GM12878 (cell line): ENCODE results near the gene IPO5. TPM values are rescaled to one million over a fixed set of nuclear protein-coding genes. Genes with fewer than 3 reads are reported as not detected.
A peak's percentile ranks its signal among the peaks of the same experiment; 100 is the strongest.

Experiments used
- ATAC-seq: fragments of 200-7000 bp; cut with Tn5 transposase; 3 replicates; pipeline ENCODE4 v1.9.1; 2020; ENCODE audit warnings: mild to moderate bottlenecking, moderate library complexity
- Bru-seq: library from RNA; stranded (reverse); fragments of 400-500 nt; gene quantifications from one replicate; lab custom pipeline; 2021; lab: Mats Ljungman, UMichigan
- BruChase-seq, 2 experiments: library from RNA; stranded (reverse); fragments of 400-500 nt; gene quantifications; one replicate each; lab custom pipeline; 2021; lab: Mats Ljungman, UMichigan
- BruUV-seq: library from RNA; stranded (reverse); fragments of 400-500 nt; replicated peaks from 2 replicates; lab custom pipeline; 2021; lab: Mats Ljungman, UMichigan
- CTCF ChIA-PET: fragments of 300-600 bp; sonication (Branson Sonifier 250); formaldehyde crosslinking; extraction: SDS; loops from one replicate; lab custom pipeline; 2021; ENCODE audit warnings: inconsistent platforms; lab: Yijun Ruan, JAX
- POLR2A ChIA-PET: fragments of 350-600 bp; formaldehyde crosslinking; extraction: SDS; loops from one replicate; lab custom pipeline; 2021; ENCODE audit warnings: inconsistent platforms; lab: Charles Lee
- RAD21 ChIA-PET: fragments of 300-600 bp; sonication (Branson Sonifier 250); formaldehyde crosslinking; loops from one replicate; lab custom pipeline; 2023; ENCODE audit warnings: antibody characterized with exemption; ENCODE audit not compliant: unreplicated experiment; lab: Charles Lee
- SMC1A ChIA-PET: fragments of 300-600 bp; sonication (Branson Sonifier 250); formaldehyde crosslinking; loops from one replicate; lab custom pipeline; 2023; ENCODE audit not compliant: unreplicated experiment, uncharacterized antibody; lab: Charles Lee
- DNase-seq: peaks from one replicate; pipeline ENCODE4 v3.0.0-alpha.2; 2011; ENCODE audit warnings: low read depth, low spot score
- FAIRE-seq: peaks from 3 replicates; lab custom pipeline; 2011; peaks lifted over from hg19 to GRCh38; lab: Jason Lieb, UNC
- H2AFZ ChIP-seq: 2 replicates; pipeline ENCODE4 v1.6.0; 2011; ENCODE audit warnings: low read depth, low read length, control low read depth; ENCODE audit not compliant: control insufficient read depth
- H3K27ac ChIP-seq: 2 replicates; pipeline ENCODE4 v1.5.1; 2011; ENCODE audit warnings: control low read depth; ENCODE audit not compliant: control insufficient read depth, insufficient read depth
- H3K27me3 ChIP-seq, 2 experiments: replicated peaks in 1 of 2; 2 replicates each; pipeline versions ENCODE4 v1.6.0 to v1.6.1; 2011; ENCODE audit warnings: low read length in 1 of 2; ENCODE audit not compliant: control insufficient read depth in 2 of 2, insufficient read depth in 2 of 2
- H3K36me3 ChIP-seq, 2 experiments: 2 replicates each; pipeline ENCODE4 v1.5.1; 2011; ENCODE audit warnings: low read length in 1 of 2; ENCODE audit not compliant: control insufficient read depth in 2 of 2, insufficient read depth in 2 of 2
- H3K4me1 ChIP-seq: 2 replicates; pipeline ENCODE4 v1.6.1; 2011; ENCODE audit warnings: mild to moderate bottlenecking, low read length, moderate library complexity, mixed read lengths; ENCODE audit not compliant: control insufficient read depth, insufficient read depth
- H3K4me2 ChIP-seq: 2 replicates; pipeline ENCODE4 v1.6.0; 2011; ENCODE audit warnings: control low read depth; ENCODE audit not compliant: control insufficient read depth, insufficient read depth
- H3K4me3 ChIP-seq: fragments of 200-600 bp; sonication (generic); 2 replicates; pipeline ENCODE4 v1.5.1; 2016
- H3K79me2 ChIP-seq: 2 replicates; pipeline ENCODE4 v1.6.0; 2011; ENCODE audit warnings: low read length; ENCODE audit not compliant: control insufficient read depth, insufficient read depth
- H3K9ac ChIP-seq: 2 replicates; pipeline ENCODE4 v1.8.0; 2011; ENCODE audit warnings: low read length, control low read depth, mixed read lengths; ENCODE audit not compliant: control insufficient read depth, insufficient read depth
- H3K9me3 ChIP-seq: replicated peaks from 3 replicates; pipeline ENCODE4 v1.5.1; 2011; ENCODE audit warnings: mild to moderate bottlenecking, low read length; ENCODE audit not compliant: control insufficient read depth, insufficient read depth
- H4K20me1 ChIP-seq: 2 replicates; pipeline ENCODE4 v1.6.0; 2011; ENCODE audit not compliant: control insufficient read depth, insufficient read depth
- LARP7 ChIP-seq: fragments of 450-650 bp; IDR thresholded peaks from 2 replicates; pipeline ENCODE4 v1.6.1; 2017; ENCODE audit warnings: mild to moderate bottlenecking
- RCOR1 ChIP-seq: conservative IDR thresholded peaks from 2 replicates; pipeline ENCODE4 v1.6.1; 2012; ENCODE audit warnings: low read depth, low read length, improper control_type of control experiment
- RUNX3 ChIP-seq: IDR thresholded peaks from 2 replicates; pipeline ENCODE4 v1.6.1; 2012; ENCODE audit warnings: low read length, inconsistent platforms
- TAF1 ChIP-seq: IDR thresholded peaks from 2 replicates; pipeline ENCODE4 v1.6.1; 2011; ENCODE audit warnings: mild to moderate bottlenecking, low read depth, low read length, borderline replicate concordance
- ZNF217 ChIP-seq: fragments of 450-650 bp; IDR thresholded peaks from 2 replicates; pipeline ENCODE4 v1.6.1; 2017; ENCODE audit warnings: antibody characterized with exemption, mild to moderate bottlenecking
- WGBS: methylation state at CpG from one replicate; pipeline ENCODE4 v1.1.6; 2016; ENCODE audit warnings: low lambda C conversion rate; ENCODE audit not compliant: insufficient replicate concordance, insufficient coverage; ENCODE audit errors: missing lambda C conversion rate; 5-methylcytosine and 5-hydroxymethylcytosine counted together
- in situ Hi-C: fragments of 300-500 bp; cut with MboI; formaldehyde crosslinking; loops from 9 replicates; pipeline ENCODE4 v1.14.3; 2018; ENCODE audit warnings: mixed read lengths
- intact Hi-C: fragments of 100-400 bp; cut with micrococcal nuclease; formaldehyde crosslinking; loops from one replicate; pipeline ENCODE4 v1.14.2; 2022; ENCODE audit not compliant: unreplicated experiment
- long read RNA-seq, 2 experiments: library from polyadenylated mRNA; unstranded; transcript quantifications; one replicate each; pipeline ENCODE4 v2.0.0, GENCODE V29; 2019 to 2020
- polyA minus RNA-seq, 3 experiments: library from RNA; depleted of rRNA, polyadenylated mRNA; stranded (reverse); fragments of >200 nt; gene quantifications; 2 replicates each; pipeline ENCODE4 v1.2.3, GENCODE V29; 2011
- polyA plus RNA-seq, 11 experiments: library from polyadenylated mRNA; depleted of rRNA in 4 of 11; unstranded in 6 of 11; stranded (reverse) in 5 of 11; fragments of >200 nt; fragmentation: Nextera tagmentation in 4 of 11; fragmentation: Illumina TruSeq in 1 of 11; extraction: Ambion mirVana in 4 of 11; extraction: Trizol in 1 of 11; gene quantifications; 1 replicate in 1 of 11; 2 replicates in 10 of 11; pipeline versions ENCODE4 v1.2.1 to v1.2.3, GENCODE V29; 2011 to 2016; ENCODE audit warnings: inconsistent platforms in 2 of 11, missing spikeins in 2 of 11, low read depth in 1 of 11
- total RNA-seq, 4 experiments: library from RNA; depleted of rRNA in 3 of 4; stranded (reverse); fragments of >200 nt in 3 of 4; fragmentation: Illumina TruSeq in 1 of 4; extraction: Trizol in 1 of 4; gene quantifications; 2 replicates each; pipeline versions ENCODE4 v1.2.1 to v1.2.3, GENCODE V29; 2013 to 2021

IPO5 gene
- total RNA-seq (2013; cell fraction: nucleolus; rRNA removed) = 120 and 141 TPM in 2 replicates
- total RNA-seq (2014; rRNA removed) (196 and 216 TPM in 2 replicates), total RNA-seq (2014; rRNA removed; fragmentation: Illumina TruSeq; extraction: Trizol) (143 and 144 TPM in 2 replicates), total RNA-seq (2021) (186 and 189 TPM in 2 replicates), polyA plus RNA-seq (2011; rRNA removed) (159 and 175 TPM in 2 replicates), polyA plus RNA-seq (2014; fragmentation: Illumina TruSeq; extraction: Trizol) (160 and 184 TPM in 2 replicates), polyA plus RNA-seq (2014; fragmentation: Nextera tagmentation; extraction: Ambion mirVana) (10 to 100 TPM; 45.7 to 53.4 TPM), polyA plus RNA-seq (2014; rRNA removed) (95.4 and 123 TPM in 2 replicates), polyA plus RNA-seq (2016; fragmentation: Nextera tagmentation; extraction: Ambion mirVana) (100 to 1,000 TPM; 105 to 120 TPM), polyA minus RNA-seq (2011; rRNA and poly(A)+ RNA removed) (184 and 277 TPM in 2 replicates), Bru-seq, nascent RNA (percentile 75 among the genes with signal in this experiment), BruChase-seq, experiment 1, labeled RNA remaining after a 6-hour chase (percentile 91 among the genes with signal in this experiment), BruChase-seq, experiment 2, labeled RNA remaining after a 2-hour chase (percentile 80 among the genes with signal in this experiment)
- 75.5 TPM for polyA plus RNA-seq (2011; ENCODE audit: low read depth)
- 105 and 109 TPM in 2 replicates for polyA plus RNA-seq (2011; cell fraction: cytosol; rRNA removed)
- polyA plus RNA-seq (2011; cell fraction: nucleus; rRNA removed) = 81.8 and 94.4 TPM in 2 replicates
- polyA plus RNA-seq (2012) = 82.1 and 94.7 TPM in 2 replicates
- polyA minus RNA-seq (2011; cell fraction: cytosol; rRNA and poly(A)+ RNA removed) = 80.5 and 113 TPM in 2 replicates
- polyA minus RNA-seq (2011; cell fraction: nucleus; rRNA and poly(A)+ RNA removed) = 45.8 and 80.3 TPM in 2 replicates
- long read RNA-seq, experiment 1, transcript IPO5-222 (26 exons, 3,419 nt) = major isoform, 24 of 42 reads
- long read RNA-seq, experiment 1, partial matches to known transcripts = 17 of 42 reads
- long read RNA-seq, experiment 1, other reads (novel, unspliced or antisense) = 1 of 42 reads
- long read RNA-seq, experiment 2, transcript IPO5-222 (26 exons, 3,419 nt) = major isoform, 76 of 239 reads
- long read RNA-seq, experiment 2, transcript IPO5-223 (16 exons, 3,688 nt) = minor isoform, 5 of 239 reads
- long read RNA-seq, experiment 2, partial matches to known transcripts = 148 of 239 reads
- long read RNA-seq, experiment 2, other reads (novel, unspliced or antisense) = 10 of 239 reads

GRCh38 chr13:97953376-97953970 lies at the start of gene IPO5:
Gene IPO5, plus strand, starts transcription at chr13:97953675. Its CDS starts 23,022 bp downstream, at chr13:97976697.
- in situ Hi-C loops = no loop called here
- POLR2A ChIA-PET = no interaction called here
- no peak for FAIRE-seq
- SMC1A ChIA-PET = interaction anchor here (0.6 to 1.1 kb wide), 2 partner anchors 14 to 106 kb away, joined by 3 read pairs; no protein-coding TSS in a partner anchor
- TF ChIP-seq RCOR1 = no peak
- no peak for TF ChIP-seq RUNX3
- TF ChIP-seq LARP7 = no peak
- TF ChIP-seq TAF1 = no peak
- TF ChIP-seq ZNF217 = no peak
- H3K27me3 ChIP-seq = no peaks in the 10 kb centered on the region
- H2AFZ ChIP-seq = no peak within 1 kb of the TSS
- CTCF ChIA-PET = interaction anchor here (0.6 kb wide), 1 partner anchor 191 kb away, joined by 3 read pairs; no protein-coding TSS in a partner anchor
- no peaks in the 10 kb centered on the region for H3K9me3 ChIP-seq
- H3K9ac ChIP-seq = no peak within 1 kb of the TSS
- no peaks in the 10 kb centered on the region for H3K4me1 ChIP-seq
- no peaks in the 10 kb centered on the region for H3K79me2 ChIP-seq
- intact Hi-C loops = no loop called here
- DNase-seq = no peak
- no peak within 1 kb of the TSS for H3K4me2 ChIP-seq
- no TSS peak for BruUV-seq
- no peaks in the 10 kb centered on the region for H3K36me3 ChIP-seq
- H3K4me3 ChIP-seq = no peak within 1 kb of the TSS
- no peaks in the 10 kb centered on the region for H4K20me1 ChIP-seq
- no peak for ATAC-seq
- RAD21 ChIA-PET = no interaction called here
- no peak within 1 kb of the TSS for H3K27ac ChIP-seq
- WGBS = 42% methylated on average over 10 of the region's 10 CpGs
